Measurements from ENCODE around the gene GAB2. TPM values are rescaled to one million over a fixed set of nuclear protein-coding genes. Genes with fewer than 3 reads are reported as not detected.
A peak's percentile ranks its signal among the peaks of the same experiment; 100 is the strongest.
"Not testable (repeated sequence)": the region's sequence is repeated elsewhere in the genome, so short reads cannot be mapped to it uniquely, and the experiment has no call there.

Gene GAB2
- total RNA-seq, 4 donors from 2014 or later, result 14.0 to 41.3 (median 34.7) TPM

DNA sequence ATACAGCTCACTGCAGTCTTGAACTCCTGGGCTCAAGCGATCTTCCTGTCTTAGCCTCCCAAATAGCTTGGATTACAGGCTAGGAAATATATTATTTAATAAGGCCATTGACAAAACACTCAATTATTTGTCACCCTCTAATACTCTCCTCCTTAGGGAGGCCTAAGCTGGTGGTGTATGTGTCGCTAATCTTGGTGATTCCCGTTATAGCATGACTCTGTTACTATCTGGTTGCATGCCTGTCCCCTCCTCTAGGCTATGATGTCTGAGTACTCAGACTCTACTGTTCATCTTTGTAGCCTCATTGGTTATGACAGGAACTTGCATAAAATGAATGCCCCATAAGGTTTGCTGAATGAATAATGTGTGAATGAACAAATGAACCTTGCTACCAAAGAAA, 141.3 kb downstream of the GAB2 start:
- Histone ChIP-seq H3K27ac (no peak overlapping the region), H3K9me3 (peaks cover 0 to 12% (median 0%) of the 10 kb centered on the region in 4 donors), H3K4me3 (no peak overlapping the region), H3K4me1 (no peaks in the 10 kb centered on the region), H3K36me3 (peaks cover 0 to 5% (median 0%) of the 10 kb centered on the region in 3 donors), H3K27me3 (no peaks in the 10 kb centered on the region)
- DNase-seq, result no peak
- no peak for TF ChIP-seq CTCF (IDR thresholded peaks at IDR 0.05)
- TF ChIP-seq POLR2A (IDR thresholded peaks at IDR 0.05), result no peak

- no peak for DNase-seq
- H3K9me3 ChIP-seq, result peaks cover 0 to 12% (median 0%) of the 10 kb centered on the region in 4 donors
- H3K36me3 ChIP-seq, result no peaks in the 10 kb centered on the region
- H3K4me3 ChIP-seq, result no peak overlapping the region
- H3K27ac ChIP-seq, result no peak overlapping the region
- no peaks in the 10 kb centered on the region for H3K27me3 ChIP-seq
- H3K4me1 ChIP-seq, result no peaks in the 10 kb centered on the region
- TF ChIP-seq CTCF (IDR thresholded peaks at IDR 0.05), result no peak
- TF ChIP-seq POLR2A (IDR thresholded peaks at IDR 0.05), result no peak
These were observed 142.9 kb downstream of the GAB2 start for GRCh38 chr11:78274739-78275138.

DNA sequence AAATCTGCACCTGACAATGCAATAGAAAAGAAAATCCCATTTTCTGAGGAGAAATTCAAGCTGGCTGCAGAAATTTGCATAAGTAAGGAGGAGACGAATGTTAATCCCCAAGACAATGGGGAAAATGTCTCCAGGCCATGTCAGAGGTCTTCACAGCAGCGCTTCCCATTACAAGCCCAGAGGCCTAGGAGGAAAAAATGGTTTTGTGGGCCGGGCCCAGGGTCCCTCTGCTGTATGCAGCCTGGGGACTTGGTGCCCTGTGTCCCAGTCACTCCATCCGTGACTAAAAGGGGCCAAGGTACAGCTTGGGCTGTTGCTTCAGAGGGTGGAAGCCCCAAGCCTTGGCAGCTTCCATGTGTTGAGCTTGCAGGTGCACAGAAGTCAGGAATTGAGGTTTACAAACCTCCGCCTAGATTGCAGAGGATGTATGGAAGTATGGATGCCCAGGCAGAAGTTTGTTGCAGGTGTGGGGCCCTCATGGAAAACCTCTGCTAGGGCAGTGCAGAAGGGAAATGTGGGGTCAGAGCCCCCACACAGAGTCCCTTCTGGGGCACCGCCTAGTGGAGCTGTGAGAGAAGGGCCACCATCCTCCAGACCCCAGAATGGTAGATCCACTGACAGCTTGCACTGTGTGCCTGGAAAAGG, 144.9 kb downstream of the GAB2 start:
- not testable (repeated sequence) for H3K27me3 ChIP-seq, H3K4me1 ChIP-seq, DNase-seq, H3K36me3 ChIP-seq, H3K4me3 ChIP-seq
- Histone ChIP-seq H3K9me3 (peaks cover 0 to 12% (median 0%) of the 10 kb centered on the region in 4 donors), H3K27ac (peak overlapping the region in 1 of 4 donors; percentile 48)

- not testable (repeated sequence) for H3K27ac ChIP-seq, H3K4me1 ChIP-seq, H3K27me3 ChIP-seq, DNase-seq, H3K4me3 ChIP-seq, H3K36me3 ChIP-seq
- H3K9me3 ChIP-seq, result peaks cover 0 to 12% (median 0%) of the 10 kb centered on the region in 4 donors
These were observed 145.8 kb downstream of the GAB2 start for GRCh38 chr11:78271801-78272200.

DNA sequence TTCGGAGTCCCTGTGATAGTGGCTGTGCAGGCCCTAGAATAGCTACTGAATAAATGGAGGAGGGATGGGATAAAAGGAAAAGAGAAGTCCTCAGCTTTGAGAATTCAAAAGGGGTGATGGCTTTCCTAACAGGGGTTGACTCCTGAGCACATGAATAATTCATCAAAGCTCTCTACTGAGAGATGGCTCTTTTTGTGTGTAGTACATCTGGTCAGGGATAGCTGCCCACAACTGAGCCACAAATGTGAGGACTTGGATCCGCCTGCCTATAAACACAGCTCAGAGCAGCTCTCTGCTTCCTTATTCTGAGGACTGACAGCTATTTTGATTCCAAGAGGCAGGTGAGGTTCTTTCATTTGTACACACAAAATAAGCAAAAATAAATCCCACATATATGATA, 146.6 kb downstream of the GAB2 start:
- no peak overlapping the region for H3K27ac ChIP-seq
- H3K4me3 ChIP-seq, result no peak overlapping the region
- no peaks in the 10 kb centered on the region for H3K36me3 ChIP-seq
- TF ChIP-seq POLR2A (IDR thresholded peaks at IDR 0.05) (no peak), CTCF (IDR thresholded peaks at IDR 0.05) (no peak)
- no peaks in the 10 kb centered on the region for H3K4me1 ChIP-seq
- peaks cover 0 to 12% (median 0%) of the 10 kb centered on the region in 4 donors for H3K9me3 ChIP-seq
- H3K27me3 ChIP-seq, result no peaks in the 10 kb centered on the region
- DNase-seq, result no peak

DNA sequence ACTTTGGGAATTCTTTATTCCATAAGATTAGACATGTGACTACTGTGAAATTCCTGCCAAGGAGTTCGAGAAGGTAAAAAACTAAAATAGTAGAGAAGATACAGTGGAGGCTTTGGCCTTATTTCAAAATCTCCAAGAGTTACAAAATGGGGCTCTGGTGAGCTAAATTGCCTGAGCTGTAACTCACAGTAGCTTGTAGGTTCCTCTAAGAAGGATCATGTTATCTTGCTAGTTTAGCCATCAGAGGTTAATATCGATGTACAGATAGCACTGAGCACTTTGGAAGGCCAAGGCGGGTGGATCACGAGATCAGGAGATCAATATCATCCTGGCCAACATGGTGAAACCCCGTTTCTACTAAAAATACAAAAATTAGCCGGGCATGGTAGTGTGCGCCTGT, 147.8 kb downstream of the GAB2 start:
- no peak for DNase-seq
- no peak overlapping the region for H3K27ac ChIP-seq
- no peak for TF ChIP-seq POLR2A (IDR thresholded peaks at IDR 0.05)
- TF ChIP-seq CTCF (IDR thresholded peaks at IDR 0.05), result no peak

More for the DNA sequence above, 147.8 kb downstream of the GAB2 start:
- Histone ChIP-seq H3K9me3 (peaks cover 0 to 12% (median 0%) of the 10 kb centered on the region in 4 donors), H3K4me1 (no peaks in the 10 kb centered on the region), H3K4me3 (no peak overlapping the region), H3K36me3 (no peaks in the 10 kb centered on the region), H3K27me3 (no peaks in the 10 kb centered on the region)
